Rectal smooth muscle tissue (tissue), 1 donor: ENCODE measurements around the gene ZIC4.

Experiments used
- H3K27ac ChIP-seq: one replicate; pipeline ENCODE4 v1.7.0; 2013; ENCODE audit warnings: low read depth, low read length, inconsistent platforms
- H3K27me3 ChIP-seq: one replicate; pipeline ENCODE4 v1.7.0; 2013; ENCODE audit warnings: low read length; ENCODE audit not compliant: control insufficient read depth, insufficient read depth
- H3K36me3 ChIP-seq: one replicate; pipeline ENCODE4 v1.7.0; 2013; ENCODE audit warnings: low read length; ENCODE audit not compliant: control insufficient read depth, insufficient read depth
- H3K4me1 ChIP-seq: one replicate; pipeline ENCODE4 v1.7.0; 2013; ENCODE audit warnings: low read length; ENCODE audit not compliant: control insufficient read depth, insufficient read depth
- H3K4me3 ChIP-seq: one replicate; pipeline ENCODE4 v1.7.0; 2013; ENCODE audit warnings: low read length
- H3K9ac ChIP-seq: one replicate; pipeline ENCODE4 v1.7.0; 2013; ENCODE audit warnings: low read length

ZIC4 gene

DNA sequence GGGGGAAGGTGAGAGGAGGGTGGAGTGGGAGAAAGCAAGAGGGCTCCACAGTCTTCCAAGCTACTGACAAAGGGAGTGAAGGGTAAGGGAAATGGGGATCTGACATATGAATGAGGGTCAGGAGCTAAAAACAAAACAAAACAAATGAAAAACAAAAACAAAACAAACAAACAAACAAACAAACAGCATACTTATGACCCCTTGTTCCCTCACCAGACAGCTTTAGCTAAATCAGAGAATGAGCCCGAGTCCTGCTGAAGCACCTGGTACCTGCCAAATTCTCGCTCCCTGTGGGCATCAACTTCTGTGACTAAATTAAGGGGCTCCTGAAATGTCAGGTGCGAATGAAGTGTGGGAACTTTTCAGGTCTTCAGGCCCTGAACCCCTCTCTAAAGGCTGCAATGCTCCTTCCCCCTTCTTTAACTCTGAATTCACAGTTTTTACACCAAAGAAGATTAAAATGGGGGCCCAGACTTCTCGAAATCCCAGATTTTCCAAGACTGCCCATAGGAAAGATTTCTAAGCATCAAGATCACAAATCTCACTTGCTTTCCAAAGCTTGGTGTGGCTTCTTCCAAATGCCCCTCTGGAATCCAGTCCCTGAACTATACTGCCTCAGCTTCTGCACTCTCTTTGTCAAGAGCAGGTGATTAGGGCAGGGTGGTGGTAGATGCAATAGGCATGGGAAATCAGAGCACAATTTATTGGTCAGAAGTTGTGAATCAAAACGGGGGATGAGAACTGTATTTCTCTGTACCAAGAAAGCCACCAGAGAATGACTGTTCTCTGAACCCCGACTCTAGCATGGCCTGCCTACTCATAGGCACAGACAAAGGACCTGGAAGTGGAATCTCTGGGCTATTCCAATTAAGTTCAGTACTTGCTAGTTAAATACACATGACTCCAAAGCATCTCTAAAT, 40.9 kb downstream of the ZIC4 start:
- H3K27me3 ChIP-seq: peaks cover 19% of the 10 kb centered on the region
- H3K36me3 ChIP-seq: no peaks in the 10 kb centered on the region
- no peak overlapping the region for H3K4me3 ChIP-seq
- H3K27ac ChIP-seq: no peak overlapping the region
- no peak overlapping the region for H3K9ac ChIP-seq
- H3K4me1 ChIP-seq: no peaks in the 10 kb centered on the region

- H3K27ac ChIP-seq: no peak overlapping the region
- H3K9ac ChIP-seq: no peak overlapping the region
- H3K27me3 ChIP-seq: peaks cover 21% of the 10 kb centered on the region
- H3K4me3 ChIP-seq: no peak overlapping the region
- H3K36me3 ChIP-seq: no peaks in the 10 kb centered on the region
- no peaks in the 10 kb centered on the region for H3K4me1 ChIP-seq
Observed at GRCh38 chr3:147364771-147365170, 41.6 kb downstream of the ZIC4 start.

DNA sequence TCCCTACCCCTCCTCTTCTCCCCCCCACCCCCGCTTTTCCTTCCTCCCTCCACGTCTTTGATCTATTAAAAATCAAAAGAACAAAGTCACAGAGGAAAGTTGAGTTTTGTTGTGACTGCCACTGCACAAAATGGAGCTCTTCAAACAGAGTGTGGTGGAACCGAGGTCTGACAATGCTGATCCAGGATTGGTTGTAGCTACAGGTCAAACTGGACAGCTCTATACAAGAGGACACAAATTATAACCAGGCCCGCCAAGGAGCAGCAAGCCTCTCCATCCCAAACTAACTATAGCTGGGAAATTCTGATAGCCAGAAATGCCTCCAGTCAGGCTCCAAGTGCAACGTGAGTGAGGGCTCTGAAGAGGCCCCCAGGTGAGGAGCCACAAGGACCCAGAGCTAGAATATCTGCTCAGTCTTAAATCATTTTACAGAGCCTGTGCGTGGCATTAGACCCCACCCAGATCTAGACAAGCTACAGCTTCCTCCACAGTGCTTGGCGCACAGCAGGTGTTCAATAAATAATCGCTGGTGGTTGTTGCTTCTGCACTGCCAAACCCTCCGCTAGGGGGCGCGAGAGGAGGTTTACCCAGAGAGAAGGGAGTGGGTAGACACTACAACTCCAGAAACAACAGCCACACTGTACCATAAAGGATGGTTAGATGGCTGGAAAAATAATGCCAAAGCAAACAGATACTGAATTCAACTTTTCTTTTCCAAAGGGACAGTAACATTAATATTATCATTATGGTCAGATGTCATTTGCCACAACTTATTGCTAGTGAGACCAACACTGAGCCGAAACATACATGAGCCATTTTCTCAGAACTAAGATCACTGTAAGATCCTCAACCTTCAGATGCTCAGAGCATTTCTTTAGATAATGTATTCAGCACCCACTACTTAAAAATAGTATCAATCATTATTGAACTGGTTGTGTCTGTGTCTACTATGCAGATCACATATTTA, 44.6 kb downstream of the ZIC4 start:
- no peak overlapping the region for H3K4me3 ChIP-seq
- no peak overlapping the region for H3K9ac ChIP-seq
- H3K36me3 ChIP-seq: no peaks in the 10 kb centered on the region
- H3K27me3 ChIP-seq: peaks cover 27% of the 10 kb centered on the region
- H3K27ac ChIP-seq: no peak overlapping the region
- no peaks in the 10 kb centered on the region for H3K4me1 ChIP-seq

GRCh38 chr3:147360646-147361453, 45.5 kb downstream of the ZIC4 start:
- Histone ChIP-seq H3K9ac (no peak overlapping the region), H3K27me3 (peaks cover 33% of the 10 kb centered on the region), H3K27ac (no peak overlapping the region), H3K4me1 (no peaks in the 10 kb centered on the region), H3K36me3 (no peaks in the 10 kb centered on the region), H3K4me3 (no peak overlapping the region)

DNA sequence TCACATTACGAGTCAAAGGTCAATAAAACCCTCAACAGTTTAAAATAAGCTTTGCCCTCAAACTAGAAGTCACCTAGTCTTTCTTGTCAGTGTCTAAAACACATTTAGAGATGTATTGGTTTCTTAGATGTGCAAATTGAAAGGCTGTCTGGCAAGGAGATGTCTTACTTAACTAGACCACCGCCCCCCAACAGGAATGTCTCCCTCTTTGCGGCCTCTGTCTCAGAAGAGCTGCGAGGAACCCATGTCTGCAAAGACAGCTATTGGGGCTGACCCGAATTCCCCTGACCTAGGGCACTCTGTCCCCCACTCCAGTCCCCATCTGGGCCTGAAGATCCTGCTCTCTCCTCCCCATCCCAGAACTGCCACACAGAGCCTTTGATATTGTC, 46.3 kb downstream of the ZIC4 start:
- Histone ChIP-seq H3K36me3 (no peaks in the 10 kb centered on the region), H3K27ac (no peak overlapping the region), H3K27me3 (peaks cover 38% of the 10 kb centered on the region), H3K4me1 (no peaks in the 10 kb centered on the region), H3K4me3 (no peak overlapping the region), H3K9ac (no peak overlapping the region)

- no peak overlapping the region for H3K4me3 ChIP-seq
- peaks cover 38% of the 10 kb centered on the region for H3K27me3 ChIP-seq
- no peaks in the 10 kb centered on the region for H3K36me3 ChIP-seq
- H3K27ac ChIP-seq: no peak overlapping the region
- no peak overlapping the region for H3K9ac ChIP-seq
- H3K4me1 ChIP-seq: no peaks in the 10 kb centered on the region
Observed at GRCh38 chr3:147359177-147360050, 46.9 kb downstream of the ZIC4 start.

DNA sequence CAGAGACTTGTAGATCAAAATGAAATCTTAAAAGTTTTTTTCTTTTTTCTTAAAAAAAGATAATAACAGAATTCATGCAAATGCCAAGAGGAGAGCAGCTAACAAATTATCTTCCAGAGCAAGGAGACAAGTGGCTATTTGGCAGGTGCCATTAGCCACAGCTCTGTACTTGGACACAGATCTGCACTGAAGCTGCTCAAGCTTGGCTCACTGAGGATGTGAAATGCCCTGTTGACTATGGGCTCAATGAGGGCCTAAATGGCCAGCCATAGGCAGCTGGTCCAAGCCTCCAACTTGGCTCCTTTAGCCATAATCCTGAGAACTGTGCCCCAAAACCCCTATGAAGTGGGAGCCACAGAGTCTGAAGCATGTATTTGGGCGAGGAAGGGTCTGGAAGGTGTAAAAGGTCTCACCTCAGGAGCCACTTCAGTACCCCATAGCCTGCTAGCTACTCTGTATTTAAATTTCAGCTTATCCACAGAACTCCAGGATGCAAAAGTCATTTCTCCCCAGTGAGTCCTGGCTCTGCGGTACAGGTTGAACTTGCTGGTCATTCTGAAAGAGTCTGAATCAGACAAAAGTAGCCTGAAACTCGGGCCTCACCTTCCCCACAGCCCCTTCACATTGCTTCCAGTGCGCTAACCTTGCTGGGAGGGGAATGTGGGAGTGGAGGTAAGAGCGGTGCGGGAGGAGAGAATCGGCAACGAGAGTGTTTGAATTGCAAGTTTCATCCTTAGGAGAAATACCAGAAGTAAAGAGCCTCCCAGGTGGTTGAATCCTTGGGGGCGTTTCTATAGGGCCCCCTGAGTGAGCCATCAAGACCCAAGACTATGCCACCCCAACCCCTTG, 48.0 kb downstream of the ZIC4 start:
- Histone ChIP-seq H3K36me3 (no peaks in the 10 kb centered on the region), H3K4me1 (no peaks in the 10 kb centered on the region), H3K9ac (no peak overlapping the region), H3K27ac (no peak overlapping the region), H3K27me3 (peaks cover 38% of the 10 kb centered on the region), H3K4me3 (no peak overlapping the region)

DNA sequence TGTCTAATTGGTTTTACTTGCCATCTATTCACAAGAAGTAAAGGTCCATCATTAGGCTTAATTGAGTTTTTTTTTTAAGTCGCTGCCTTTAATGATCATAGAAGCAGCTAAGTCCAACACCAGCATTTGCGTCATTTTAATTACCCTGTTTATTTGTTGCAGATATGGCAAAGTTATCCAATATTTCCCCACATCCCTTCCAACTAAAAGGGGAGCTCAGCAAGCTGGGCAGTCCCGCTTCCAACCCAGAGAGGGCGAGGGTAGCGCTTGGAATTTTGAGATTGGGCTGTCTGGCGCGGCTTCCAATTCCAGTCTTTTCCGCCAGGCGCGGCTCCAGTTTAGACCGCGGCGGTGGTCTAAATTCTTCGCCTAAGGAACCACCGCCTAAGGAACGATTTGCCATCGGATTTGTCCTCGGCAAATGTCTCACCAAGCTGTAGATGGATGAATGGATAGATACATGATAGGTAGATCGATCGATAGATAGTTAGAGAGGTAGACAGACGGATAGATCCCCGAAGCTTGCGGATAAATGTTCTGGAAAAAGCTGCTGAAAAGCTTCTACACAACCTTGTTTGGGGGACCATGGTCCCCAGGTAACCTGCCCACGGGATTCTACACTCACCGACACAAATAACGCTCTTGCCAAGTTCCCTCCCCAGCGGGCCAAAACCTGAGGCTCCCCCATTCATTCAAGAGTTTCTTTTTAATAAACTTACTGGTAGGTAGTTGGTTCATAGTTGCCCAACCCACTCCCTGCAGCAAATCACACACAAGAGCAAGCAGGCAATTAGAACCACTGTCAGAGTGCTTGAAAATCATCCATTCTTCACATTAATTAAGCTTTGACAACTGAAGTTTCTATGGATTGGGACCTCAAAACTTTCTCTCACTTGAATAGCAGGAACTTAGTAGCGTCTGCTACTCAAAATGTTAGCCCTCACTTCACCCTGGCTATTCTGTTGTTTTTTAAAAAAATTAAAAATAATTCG, 49.1 kb downstream of the ZIC4 start:
- Histone ChIP-seq H3K4me1 (no peaks in the 10 kb centered on the region), H3K36me3 (no peaks in the 10 kb centered on the region), H3K27ac (no peak overlapping the region), H3K9ac (no peak overlapping the region), H3K4me3 (no peak overlapping the region), H3K27me3 (peaks cover 38% of the 10 kb centered on the region)

- H3K4me3 ChIP-seq: no peak overlapping the region
- H3K27ac ChIP-seq: no peak overlapping the region
- no peaks in the 10 kb centered on the region for H3K36me3 ChIP-seq
- H3K9ac ChIP-seq: no peak overlapping the region
- no peaks in the 10 kb centered on the region for H3K4me1 ChIP-seq
- peaks cover 38% of the 10 kb centered on the region for H3K27me3 ChIP-seq
Observed at GRCh38 chr3:147356145-147356908, 50.0 kb downstream of the ZIC4 start.
